Memory B cell (primary cell): ENCODE data around the gene MRPL20.
"Not testable (repeated sequence)": the region's sequence is repeated elsewhere in the genome, so short reads cannot be mapped to it uniquely, and the experiment has no call there.

Experiments used
- ATAC-seq: fragments of 150-1000 bp; cut with Tn5 transposase; 2 replicates; pipeline ENCODE4 v1.10.0; 2021; ENCODE audit warnings: low read depth, mild to moderate bottlenecking, moderate library complexity
- DNase-seq, 2 donors: peaks; one replicate each; pipeline ENCODE4 v3.0.0; 2022; ENCODE audit warnings: low spot score in 2 of 2
- H3K27ac Mint-ChIP-seq: one replicate; pipeline ENCODE4 v1.8.0; 2022; ENCODE audit warnings: mild to moderate bottlenecking, moderate library complexity, mixed read lengths
- H3K27me3 Mint-ChIP-seq: one replicate; pipeline ENCODE4 v1.8.0; 2022; ENCODE audit warnings: mixed read lengths
- H3K36me3 Mint-ChIP-seq: one replicate; pipeline ENCODE4 v1.8.0; 2022; ENCODE audit warnings: mild to moderate bottlenecking, mixed read lengths
- H3K4me1 Mint-ChIP-seq: one replicate; pipeline ENCODE4 v1.8.0; 2022; ENCODE audit warnings: mixed read lengths
- H3K4me3 Mint-ChIP-seq: one replicate; pipeline ENCODE4 v1.8.0; 2022; ENCODE audit warnings: mild to moderate bottlenecking, moderate library complexity, mixed read lengths
- H3K9me3 Mint-ChIP-seq: one replicate; pipeline ENCODE4 v1.8.0; 2022; ENCODE audit warnings: mixed read lengths

The MRPL20 gene

GRCh38 chr1:1433804-1434130, 26.7 kb upstream of the MRPL20 start:
- Mint-ChIP-seq H3K27ac (no peak overlapping the region), H3K4me1 (peaks cover 8% of the 10 kb centered on the region), H3K4me3 (no peak overlapping the region), H3K36me3 (no peaks in the 10 kb centered on the region), H3K27me3 (peaks cover 14% of the 10 kb centered on the region), H3K9me3 (no peaks in the 10 kb centered on the region)
- no peak for DNase-seq
- no peak for ATAC-seq

GRCh38 chr1:1432951-1433803, 26.1 kb upstream of the MRPL20 start:
- ATAC-seq: no peak

GRCh38 chr1:1432274-1432950, 25.3 kb upstream of the MRPL20 start:
- H3K27ac Mint-ChIP-seq: no peak overlapping the region
- H3K36me3 Mint-ChIP-seq: peaks cover 2% of the 10 kb centered on the region
- peaks cover 8% of the 10 kb centered on the region for H3K4me1 Mint-ChIP-seq
- H3K4me3 Mint-ChIP-seq: no peak overlapping the region
- H3K9me3 Mint-ChIP-seq: no peaks in the 10 kb centered on the region
- H3K27me3 Mint-ChIP-seq: peaks cover 17% of the 10 kb centered on the region
- peak in 1 of 2 donors; percentile 15 for DNase-seq
- no peak for ATAC-seq

More at GRCh38 chr1:1432951-1433803, 26.1 kb upstream of the MRPL20 start:
- H3K9me3 Mint-ChIP-seq: no peaks in the 10 kb centered on the region
- no peak overlapping the region for H3K27ac Mint-ChIP-seq
- no peak overlapping the region for H3K4me3 Mint-ChIP-seq
- peak in 1 of 2 donors; percentile 11 for DNase-seq
- peaks cover 17% of the 10 kb centered on the region for H3K27me3 Mint-ChIP-seq
- H3K36me3 Mint-ChIP-seq: peaks cover 2% of the 10 kb centered on the region
- peaks cover 8% of the 10 kb centered on the region for H3K4me1 Mint-ChIP-seq

GRCh38 chr1:1431845-1432273, 24.8 kb upstream of the MRPL20 start:
- no peak for ATAC-seq
- H3K4me3 Mint-ChIP-seq: no peak overlapping the region
- peaks cover 8% of the 10 kb centered on the region for H3K4me1 Mint-ChIP-seq
- H3K9me3 Mint-ChIP-seq: no peaks in the 10 kb centered on the region
- H3K36me3 Mint-ChIP-seq: peaks cover 2% of the 10 kb centered on the region
- peaks cover 19% of the 10 kb centered on the region for H3K27me3 Mint-ChIP-seq
- peak in 1 of 2 donors; percentile 12 for DNase-seq
- no peak overlapping the region for H3K27ac Mint-ChIP-seq

- ATAC-seq: no peak
- no peak overlapping the region for H3K4me3 Mint-ChIP-seq
- peaks cover 6% of the 10 kb centered on the region for H3K4me1 Mint-ChIP-seq
- peaks cover 20% of the 10 kb centered on the region for H3K27me3 Mint-ChIP-seq
- peaks cover 2% of the 10 kb centered on the region for H3K36me3 Mint-ChIP-seq
- H3K9me3 Mint-ChIP-seq: no peaks in the 10 kb centered on the region
- H3K27ac Mint-ChIP-seq: no peak overlapping the region
- DNase-seq: peak in 1 of 2 donors; percentile 13
Observed at GRCh38 chr1:1430992-1431844, 24.1 kb upstream of the MRPL20 start.

GRCh38 chr1:1430114-1430982, 23.3 kb upstream of the MRPL20 start:
- no peak overlapping the region for H3K27ac Mint-ChIP-seq
- DNase-seq: peak in 1 of 2 donors; percentile 13
- H3K9me3 Mint-ChIP-seq: no peaks in the 10 kb centered on the region
- H3K36me3 Mint-ChIP-seq: peaks cover 2% of the 10 kb centered on the region
- peaks cover 23% of the 10 kb centered on the region for H3K27me3 Mint-ChIP-seq
- no peak overlapping the region for H3K4me3 Mint-ChIP-seq
- peaks cover 5% of the 10 kb centered on the region for H3K4me1 Mint-ChIP-seq
- no peak for ATAC-seq

- H3K36me3 Mint-ChIP-seq: peaks cover 2% of the 10 kb centered on the region
- no peak for ATAC-seq
- H3K4me3 Mint-ChIP-seq: no peak overlapping the region
- no peaks in the 10 kb centered on the region for H3K9me3 Mint-ChIP-seq
- H3K27ac Mint-ChIP-seq: no peak overlapping the region
- H3K4me1 Mint-ChIP-seq: no peaks in the 10 kb centered on the region
- peaks cover 21% of the 10 kb centered on the region for H3K27me3 Mint-ChIP-seq
- DNase-seq: no peak
Observed at GRCh38 chr1:1429671-1430073, 22.6 kb upstream of the MRPL20 start.

GRCh38 chr1:1428967-1429366, 21.9 kb upstream of the MRPL20 start:
- not testable (repeated sequence) for ATAC-seq, H3K4me3 Mint-ChIP-seq, H3K9me3 Mint-ChIP-seq, H3K27ac Mint-ChIP-seq, H3K4me1 Mint-ChIP-seq, H3K36me3 Mint-ChIP-seq, DNase-seq
- peaks cover 21% of the 10 kb centered on the region for H3K27me3 Mint-ChIP-seq

GRCh38 chr1:1428174-1428573, 21.1 kb upstream of the MRPL20 start:
- no peak overlapping the region for H3K4me3 Mint-ChIP-seq

GRCh38 chr1:1427820-1428148, 20.7 kb upstream of the MRPL20 start:
- DNase-seq: no peak
- H3K4me3 Mint-ChIP-seq: no peak overlapping the region
- H3K36me3 Mint-ChIP-seq: peaks cover 2% of the 10 kb centered on the region
- peaks cover 23% of the 10 kb centered on the region for H3K27me3 Mint-ChIP-seq
- H3K9me3 Mint-ChIP-seq: no peaks in the 10 kb centered on the region
- no peaks in the 10 kb centered on the region for H3K4me1 Mint-ChIP-seq
- no peak for ATAC-seq
- H3K27ac Mint-ChIP-seq: no peak overlapping the region

More at GRCh38 chr1:1428174-1428573, 21.1 kb upstream of the MRPL20 start:
- Mint-ChIP-seq H3K36me3 (peaks cover 2% of the 10 kb centered on the region), H3K9me3 (no peaks in the 10 kb centered on the region), H3K27ac (no peak overlapping the region), H3K27me3 (peaks cover 19% of the 10 kb centered on the region), H3K4me1 (no peaks in the 10 kb centered on the region)
- ATAC-seq (no peak), DNase-seq (peak in 1 of 2 donors; percentile 14)

- H3K4me3 Mint-ChIP-seq: no peak overlapping the region
- ATAC-seq: no peak
- H3K36me3 Mint-ChIP-seq: peaks cover 2% of the 10 kb centered on the region
Observed at GRCh38 chr1:1427106-1427819, 20.2 kb upstream of the MRPL20 start.

GRCh38 chr1:1426496-1427105, 19.5 kb upstream of the MRPL20 start:
- Mint-ChIP-seq H3K27me3 (peaks cover 24% of the 10 kb centered on the region), H3K4me3 (peak overlapping the region; percentile 44), H3K36me3 (peaks cover 2% of the 10 kb centered on the region), H3K9me3 (no peaks in the 10 kb centered on the region), H3K27ac (no peak overlapping the region), H3K4me1 (no peaks in the 10 kb centered on the region)
- DNase-seq: peak in 1 of 2 donors; percentile 15
- ATAC-seq: peak; percentile 29

More at GRCh38 chr1:1427106-1427819, 20.2 kb upstream of the MRPL20 start:
- H3K27ac Mint-ChIP-seq: no peak overlapping the region
- peaks cover 23% of the 10 kb centered on the region for H3K27me3 Mint-ChIP-seq
- no peak for DNase-seq
- H3K9me3 Mint-ChIP-seq: no peaks in the 10 kb centered on the region
- H3K4me1 Mint-ChIP-seq: no peaks in the 10 kb centered on the region
